MM.1S (cell line): ENCODE data around the gene CDKN2D.

Source experiments
- DNase-seq: peaks from one replicate; pipeline ENCODE4 v3.0.0-alpha.2; 2015
- H2AFZ ChIP-seq: fragments of 300-600 bp; sonication (generic); 2 replicates; pipeline ENCODE4 v1.6.0; 2016; ENCODE audit warnings: antibody characterized with exemption, low read length
- H3F3A ChIP-seq: fragments of 300-600 bp; sonication (generic); 2 replicates; pipeline ENCODE4 v1.6.1; 2016; ENCODE audit warnings: mild to moderate bottlenecking, antibody characterized with exemption, low read length, moderate library complexity, mixed read lengths; ENCODE audit not compliant: insufficient read depth
- H3K27ac ChIP-seq: fragments of 300-600 bp; sonication (generic); 2 replicates; pipeline ENCODE4 v1.5.1; 2016; ENCODE audit warnings: mild to moderate bottlenecking, low read length
- H3K27me3 ChIP-seq: fragments of 300-600 bp; sonication (generic); replicated peaks from 2 replicates; pipeline ENCODE4 v1.6.0; 2016; ENCODE audit warnings: low read length; ENCODE audit not compliant: insufficient read depth
- H3K36me3 ChIP-seq: fragments of 300-600 bp; sonication (generic); replicated peaks from 2 replicates; pipeline ENCODE4 v1.6.1; 2016; ENCODE audit warnings: mild to moderate bottlenecking, low read length, mixed read lengths; ENCODE audit not compliant: insufficient read depth
- H3K4me1 ChIP-seq: fragments of 300-600 bp; sonication (generic); 2 replicates; pipeline ENCODE4 v1.6.1; 2016; ENCODE audit warnings: low read length, mixed read lengths
- H3K4me2 ChIP-seq: fragments of 300-600 bp; sonication (generic); 2 replicates; pipeline ENCODE4 v1.6.0; 2016; ENCODE audit warnings: low read depth, low read length
- H3K4me3 ChIP-seq: fragments of 300-600 bp; sonication (generic); 2 replicates; pipeline ENCODE4 v1.5.1; 2016; ENCODE audit warnings: low read length, mixed read lengths
- H3K79me2 ChIP-seq: fragments of 300-600 bp; sonication (generic); 2 replicates; pipeline ENCODE4 v1.6.1; 2016; ENCODE audit warnings: mixed run types, low read length, mixed read lengths
- H3K9ac ChIP-seq: fragments of 300-600 bp; sonication (generic); 2 replicates; pipeline ENCODE4 v1.6.1; 2016; ENCODE audit warnings: low read length, mixed read lengths
- H3K9me2 ChIP-seq: fragments of 300-600 bp; sonication (generic); replicated peaks from 2 replicates; pipeline ENCODE4 v1.6.1; 2016; ENCODE audit warnings: mild to moderate bottlenecking, low read length, mixed read lengths; ENCODE audit not compliant: insufficient read depth
- H3K9me3 ChIP-seq: fragments of 300-600 bp; sonication (generic); replicated peaks from 2 replicates; pipeline ENCODE4 v1.6.1; 2016; ENCODE audit warnings: mild to moderate bottlenecking, low read length, mixed read lengths; ENCODE audit not compliant: insufficient read depth
- H4K20me1 ChIP-seq: fragments of 300-600 bp; sonication (generic); 2 replicates; pipeline ENCODE4 v1.6.1; 2016; ENCODE audit warnings: mild to moderate bottlenecking, low read length, moderate library complexity, mixed read lengths; ENCODE audit not compliant: insufficient read depth
- CTCF ChIP-seq: fragments of 300-600 bp; sonication (generic); IDR thresholded peaks from 2 replicates; pipeline ENCODE4 v1.5.1; 2016; ENCODE audit warnings: antibody characterized with exemption, low read length, mixed read lengths
- EZH2 ChIP-seq: fragments of 300-600 bp; sonication (generic); optimal IDR thresholded peaks from 2 replicates; pipeline ENCODE3; 2017; ENCODE audit warnings: low read depth, mild to moderate bottlenecking, antibody characterized with exemption, low read length, mixed read lengths
- EZH2phosphoT487 ChIP-seq: fragments of 300-600 bp; sonication (generic); IDR thresholded peaks from 2 replicates; pipeline ENCODE4 v1.6.1; 2018; ENCODE audit warnings: antibody characterized with exemption, low read length

Gene CDKN2D

GRCh38 chr19:10519421-10519820, 49.4 kb downstream of the CDKN2D start:
- Histone ChIP-seq H3K36me3 (no peaks in the 10 kb centered on the region), H3K4me1 (no peaks in the 10 kb centered on the region), H3K9me3 (no peaks in the 10 kb centered on the region), H3K9me2 (no peaks in the 10 kb centered on the region), H4K20me1 (no peaks in the 10 kb centered on the region), H2AFZ (no peak overlapping the region), H3F3A (no peaks in the 10 kb centered on the region), H3K27me3 (peaks cover 57% of the 10 kb centered on the region), H3K4me3 (no peak overlapping the region), H3K4me2 (no peak overlapping the region), H3K9ac (no peak overlapping the region), H3K79me2 (no peaks in the 10 kb centered on the region), H3K27ac (no peak overlapping the region)
- no peak for TF ChIP-seq EZH2phosphoT487
- no peak for TF ChIP-seq CTCF
- TF ChIP-seq EZH2: no peak
- DNase-seq: no peak

- no peaks in the 10 kb centered on the region for H3K36me3 ChIP-seq
- no peaks in the 10 kb centered on the region for H3K9me2 ChIP-seq
- H3K4me3 ChIP-seq: no peak overlapping the region
- TF ChIP-seq EZH2 (no peak), EZH2phosphoT487 (no peak), CTCF (no peak)
- H3K27ac ChIP-seq: no peak overlapping the region
- H3K79me2 ChIP-seq: no peaks in the 10 kb centered on the region
- H3K4me1 ChIP-seq: no peaks in the 10 kb centered on the region
- no peak for DNase-seq
- H2AFZ ChIP-seq: no peak overlapping the region
- no peaks in the 10 kb centered on the region for H4K20me1 ChIP-seq
- no peak overlapping the region; the same call in 1 of the 2 replicates for H3K4me2 ChIP-seq
- H3F3A ChIP-seq: no peaks in the 10 kb centered on the region
- H3K9me3 ChIP-seq: no peaks in the 10 kb centered on the region
- peaks cover 64% of the 10 kb centered on the region for H3K27me3 ChIP-seq
- H3K9ac ChIP-seq: no peak overlapping the region
Measured at GRCh38 chr19:10518444-10519361, 50.1 kb downstream of the CDKN2D start.

- H3K9ac ChIP-seq: no peak overlapping the region
- H3K4me1 ChIP-seq: no peaks in the 10 kb centered on the region
- peaks cover 72% of the 10 kb centered on the region for H3K27me3 ChIP-seq
- H3K4me3 ChIP-seq: no peak overlapping the region
- no peak for DNase-seq
- H3K9me2 ChIP-seq: no peaks in the 10 kb centered on the region
- no peak for TF ChIP-seq EZH2phosphoT487
- TF ChIP-seq CTCF: no peak
- no peak for TF ChIP-seq EZH2
- no peaks in the 10 kb centered on the region for H3K79me2 ChIP-seq
- no peaks in the 10 kb centered on the region for H4K20me1 ChIP-seq
- no peak overlapping the region for H3K27ac ChIP-seq
- no peak overlapping the region for H2AFZ ChIP-seq
- H3F3A ChIP-seq: no peaks in the 10 kb centered on the region
- peak overlapping the region; percentile 27; the same call in 1 of the 2 replicates for H3K4me2 ChIP-seq
- no peaks in the 10 kb centered on the region for H3K36me3 ChIP-seq
- H3K9me3 ChIP-seq: no peaks in the 10 kb centered on the region
Measured at GRCh38 chr19:10517760-10518443, 50.9 kb downstream of the CDKN2D start.
